Uterus (tissue), 2 donors: ENCODE measurements around the gene KRTAP9-8.

Source experiments
- POLR2A ChIP-seq, 2 donors: fragments of 450-650 bp; IDR thresholded peaks; one replicate each; pipeline ENCODE4 v1.6.1; 2016; ENCODE audit warnings: antibody characterized with exemption in 2 of 2, mild to moderate bottlenecking in 1 of 2, moderate library complexity in 1 of 2
- TF ChIP-seq, protein P1 (sequence below), 4 experiments: fragments of 200-600 bp in 2 of 4; fragments of 450-650 bp in 2 of 4; sonication (generic) in 2 of 4; IDR thresholded peaks; one replicate each; pipeline ENCODE4 v1.5.1; 2016 to 2019; ENCODE audit warnings: antibody characterized with exemption in 4 of 4, mild to moderate bottlenecking in 2 of 4, moderate library complexity in 1 of 4

DNA sequence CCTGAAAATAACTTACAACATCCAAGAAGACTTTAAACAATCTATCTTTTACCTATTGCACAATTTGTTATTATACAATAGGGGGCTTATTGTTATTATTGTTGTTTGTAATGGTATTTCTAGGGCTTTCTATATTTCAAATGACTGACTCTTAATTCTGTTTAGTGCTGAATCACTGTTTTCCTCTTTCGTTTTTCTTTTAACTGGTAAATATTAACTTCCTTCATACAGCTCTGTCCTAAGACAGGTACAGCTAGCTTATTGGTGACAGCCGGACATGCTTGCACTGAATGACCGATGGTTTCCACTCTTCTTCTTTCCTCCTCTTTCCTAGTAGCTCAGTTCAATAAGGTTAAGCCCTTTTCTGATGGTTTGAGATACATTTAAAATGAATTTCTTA is 49.3 kb downstream of the KRTAP9-8 start:
- TF ChIP-seq, protein P1, sequence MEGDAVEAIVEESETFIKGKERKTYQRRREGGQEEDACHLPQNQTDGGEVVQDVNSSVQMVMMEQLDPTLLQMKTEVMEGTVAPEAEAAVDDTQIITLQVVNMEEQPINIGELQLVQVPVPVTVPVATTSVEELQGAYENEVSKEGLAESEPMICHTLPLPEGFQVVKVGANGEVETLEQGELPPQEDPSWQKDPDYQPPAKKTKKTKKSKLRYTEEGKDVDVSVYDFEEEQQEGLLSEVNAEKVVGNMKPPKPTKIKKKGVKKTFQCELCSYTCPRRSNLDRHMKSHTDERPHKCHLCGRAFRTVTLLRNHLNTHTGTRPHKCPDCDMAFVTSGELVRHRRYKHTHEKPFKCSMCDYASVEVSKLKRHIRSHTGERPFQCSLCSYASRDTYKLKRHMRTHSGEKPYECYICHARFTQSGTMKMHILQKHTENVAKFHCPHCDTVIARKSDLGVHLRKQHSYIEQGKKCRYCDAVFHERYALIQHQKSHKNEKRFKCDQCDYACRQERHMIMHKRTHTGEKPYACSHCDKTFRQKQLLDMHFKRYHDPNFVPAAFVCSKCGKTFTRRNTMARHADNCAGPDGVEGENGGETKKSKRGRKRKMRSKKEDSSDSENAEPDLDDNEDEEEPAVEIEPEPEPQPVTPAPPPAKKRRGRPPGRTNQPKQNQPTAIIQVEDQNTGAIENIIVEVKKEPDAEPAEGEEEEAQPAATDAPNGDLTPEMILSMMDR (IDR thresholded peaks at IDR 0.05): no peak
- no peak for TF ChIP-seq POLR2A (IDR thresholded peaks at IDR 0.05)
